ENCODE data around the gene RNF168. TPM values are rescaled to one million over a fixed set of nuclear protein-coding genes. Genes with fewer than 3 reads are reported as not detected.

Gene RNF168
- 18.0 and 29.5 TPM in 2 replicates for total RNA-seq

DNA sequence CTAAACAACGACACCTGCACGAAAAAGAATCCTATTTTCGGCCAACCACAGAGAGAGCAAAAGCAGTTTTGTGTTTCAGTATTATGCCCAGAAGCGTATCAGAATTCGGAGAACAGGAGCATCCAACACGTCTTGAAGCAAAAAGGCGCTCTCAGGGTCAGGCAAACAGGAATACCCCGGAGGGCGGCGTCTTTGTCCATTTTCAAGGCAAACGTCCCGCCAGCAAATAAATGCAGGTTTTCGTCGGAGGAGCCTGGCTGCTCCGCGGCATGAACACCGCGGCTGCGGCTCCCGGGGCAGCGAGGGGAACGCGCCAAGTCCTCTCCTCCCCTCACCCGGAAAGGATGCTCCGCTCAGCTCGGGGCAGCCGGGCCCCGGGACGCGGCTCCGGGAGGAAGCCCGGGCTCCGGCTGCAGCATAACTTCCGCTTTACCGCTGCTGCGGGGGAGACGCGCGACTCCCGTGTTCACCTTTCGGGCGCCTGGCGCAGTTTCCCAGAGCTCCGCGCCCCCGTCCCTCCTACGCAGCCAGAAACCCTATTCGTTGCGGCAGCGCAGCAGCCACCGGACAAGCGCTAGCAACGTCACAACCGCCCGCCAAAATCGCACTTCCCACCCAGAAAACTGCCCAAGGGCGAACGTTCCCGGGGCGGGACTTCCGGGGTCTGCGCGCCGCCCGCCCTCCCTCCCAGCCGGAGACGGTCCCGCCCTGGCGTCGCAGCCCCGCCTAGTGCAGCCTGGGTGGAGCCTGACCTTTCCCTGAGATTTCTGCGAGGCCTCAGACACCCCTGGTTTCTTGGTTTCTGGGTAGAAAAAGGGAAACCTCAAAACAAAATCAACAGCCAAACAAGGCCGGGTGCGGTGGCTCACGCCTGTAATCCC is at the start of gene RNF168:
Gene RNF168 (minus strand): TSS at position 573 of the 881 bp plus-strand sequence. CDS start 595 bp downstream, outside the sequence.

DNA sequence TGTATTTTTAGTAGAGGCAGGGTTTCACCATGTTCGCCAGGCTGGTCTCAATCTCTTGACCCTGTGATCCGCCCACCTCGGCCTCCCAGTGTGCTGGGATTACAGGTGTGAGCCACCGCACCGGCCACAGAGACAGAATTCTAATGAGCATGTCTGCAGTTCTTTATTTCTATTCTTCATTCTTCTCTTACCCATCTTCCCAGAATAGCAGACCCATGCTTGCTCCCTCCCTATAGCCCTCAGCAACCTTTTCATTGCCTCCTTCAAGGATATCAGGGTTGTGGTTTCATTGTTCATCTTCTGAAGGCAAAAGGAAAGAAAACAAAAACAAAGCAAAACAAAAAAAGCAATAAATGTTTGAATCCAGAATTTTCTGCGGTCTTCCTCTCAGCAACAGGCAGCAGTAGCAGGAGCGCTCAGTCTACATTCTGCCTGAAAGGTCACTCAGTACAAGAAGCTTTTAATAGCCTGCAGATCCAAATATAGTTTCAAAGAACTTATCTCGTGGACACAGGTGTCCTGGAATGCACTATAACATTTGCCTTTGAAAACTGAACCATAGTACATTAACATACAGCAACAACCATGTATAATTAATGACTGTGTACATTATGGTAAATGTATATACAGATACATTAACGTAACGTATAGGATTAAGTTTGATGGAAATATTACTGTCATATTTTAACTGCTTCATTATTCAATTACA is 11.5 kb upstream of the RNF168 start, which contains the start of gene SMCO1:
Gene SMCO1 (minus strand): TSS at position 434 of the 709 bp plus-strand sequence. CDS start 137 bp downstream, at position 297.

GRCh38 chr3:196432137-196432879 is 71.3 kb downstream of the RNF168 start, which contains the start of gene UBXN7:
TSS of gene UBXN7 (minus strand) at chr3:196432427. CDS start at chr3:196432399, 28 bp downstream.

Small RNA genes lying within 50 kb of the gene (small RNA-seq; reads per million reads assigned to genes)
- not detected for gene AC083822.1
- not detected for gene AC117490.1
- gene RPS29P3: not detected

Other genes with a start within 250 kb of the RNF168 start
- 73.5 and 77.2 TPM in 2 replicates for gene PCYT1A, start 216.0 kb downstream of the RNF168 start, total RNA-seq
- 6.5 and 7.0 TPM in 2 replicates for gene DYNLT2B, start 185.5 kb downstream of the RNF168 start, total RNA-seq
- gene TM4SF19, start 165.4 kb downstream of the RNF168 start, total RNA-seq: 0.37 and 4.5 TPM in 2 replicates
- gene UBXN7, start 71.3 kb downstream of the RNF168 start, total RNA-seq: 19.1 and 19.5 TPM in 2 replicates
- gene SMCO1, start 11.6 kb upstream of the RNF168 start, total RNA-seq: under 0.01 TPM in 1 of 2 replicates, not detected in the other
- gene WDR53, start 64.8 kb upstream of the RNF168 start, total RNA-seq: 5.1 and 5.3 TPM in 2 replicates
- gene FBXO45, start 64.9 kb upstream of the RNF168 start, total RNA-seq: 7.0 and 14.7 TPM in 2 replicates
- gene NRROS, start 135.9 kb upstream of the RNF168 start, total RNA-seq: 3.3 and 4.9 TPM in 2 replicates
- gene CEP19, start 208.5 kb upstream of the RNF168 start, total RNA-seq: 2.2 and 3.5 TPM in 2 replicates
- gene PIGX, start 208.6 kb upstream of the RNF168 start, total RNA-seq: 18.0 and 27.0 TPM in 2 replicates
- gene PAK2, start 236.1 kb upstream of the RNF168 start, total RNA-seq: 37.1 and 53.0 TPM in 2 replicates